SKM-1 (cell line): Measurements from ENCODE around the gene SNRNP48.

Experiments
- DNase-seq: peaks from one replicate; lab custom pipeline; 2025; ENCODE audit not compliant: unreplicated experiment; lab: John Stamatoyannopoulos, UW

Gene SNRNP48

GRCh38 chr6:7640607-7641577, 50.9 kb downstream of the SNRNP48 start:
- DNase-seq, result no peak

- DNase-seq, result no peak
Measured at GRCh38 chr6:7642791-7643190, 52.8 kb downstream of the SNRNP48 start.

DNA sequence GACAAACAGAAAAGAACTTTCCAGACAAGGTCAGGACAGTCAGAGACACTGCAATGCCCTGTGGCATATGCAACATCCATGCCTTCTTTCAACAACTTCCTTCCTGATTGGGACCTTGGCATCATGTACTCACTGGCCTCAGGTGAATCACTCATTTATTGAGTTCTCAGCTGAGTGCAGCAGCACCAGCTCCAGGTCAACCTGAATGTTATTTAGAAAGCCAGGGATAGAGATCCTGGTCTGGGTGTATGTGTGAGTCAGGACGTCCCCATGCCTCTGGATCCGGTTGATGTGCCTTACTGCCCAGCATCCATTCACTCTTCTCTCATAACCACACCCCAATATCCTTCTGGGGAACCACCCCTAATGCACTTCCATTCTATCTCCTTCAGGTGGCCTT, 54.4 kb downstream of the SNRNP48 start:
- no peak for DNase-seq

- DNase-seq, result no peak
Measured at GRCh38 chr6:7646394-7646793, 56.4 kb downstream of the SNRNP48 start.

- no peak for DNase-seq
Measured at GRCh38 chr6:7647504-7647903, 57.5 kb downstream of the SNRNP48 start.

GRCh38 chr6:7649037-7649810, 59.2 kb downstream of the SNRNP48 start:
- peak; percentile 56 for DNase-seq

GRCh38 chr6:7650878-7651277, 60.9 kb downstream of the SNRNP48 start:
- no peak for DNase-seq

DNA sequence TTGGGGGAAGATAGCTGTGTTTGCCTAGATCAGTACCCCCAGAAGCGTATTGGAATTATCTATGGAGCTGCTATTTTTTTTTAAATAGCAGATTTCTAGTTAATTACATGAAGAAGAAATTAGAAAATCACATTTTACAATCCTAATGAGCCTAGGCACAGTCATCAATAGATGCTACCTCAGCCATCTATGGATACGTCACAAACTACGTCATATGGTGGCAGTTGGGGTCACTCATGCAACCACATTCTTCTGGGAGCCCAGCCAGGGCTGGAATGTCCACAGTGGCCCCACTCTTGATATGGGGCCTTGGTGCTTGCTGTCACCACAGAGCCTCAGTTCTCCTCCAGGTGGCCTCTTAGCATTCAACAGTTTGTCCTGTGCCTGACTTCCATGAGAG, 63.0 kb downstream of the SNRNP48 start:
- no peak for DNase-seq

DNA sequence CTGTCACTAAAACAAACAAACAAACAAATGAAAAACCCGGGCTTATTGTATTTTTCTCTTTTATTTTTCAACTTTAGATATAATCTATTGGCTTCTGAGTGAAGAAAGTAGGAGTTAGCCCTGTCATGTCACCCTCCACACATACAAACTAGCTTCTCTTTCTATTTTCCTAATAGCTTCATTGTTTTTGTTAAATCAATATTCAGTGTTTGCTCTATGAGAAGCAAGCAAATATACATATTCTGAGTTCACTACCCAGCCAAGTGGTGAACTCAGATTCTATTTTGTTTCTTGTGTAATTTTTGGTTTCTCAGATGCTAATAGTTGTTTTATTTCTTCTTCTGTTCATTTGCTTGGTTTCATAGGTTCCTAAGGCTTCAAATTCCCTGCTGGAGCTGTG, 66.4 kb downstream of the SNRNP48 start:
- DNase-seq, result no peak

DNA sequence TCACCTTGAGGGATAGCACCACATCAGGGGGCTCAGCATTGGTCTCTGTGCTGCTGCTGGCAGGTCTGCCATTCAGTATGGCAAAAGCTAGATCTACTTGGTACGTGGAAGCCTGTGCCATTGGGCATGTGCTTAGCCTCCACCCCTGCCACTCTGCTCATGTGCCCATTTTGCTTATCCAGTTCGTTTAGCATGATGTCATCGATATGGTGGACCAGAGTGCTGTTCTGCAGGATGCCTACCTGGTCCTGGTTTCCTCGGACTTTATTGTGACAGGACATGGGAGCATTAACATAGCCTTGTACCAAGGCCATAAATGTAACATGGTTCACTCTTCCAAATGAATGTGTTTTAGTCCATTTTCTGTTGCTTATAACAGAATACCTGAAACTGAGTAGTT, 68.5 kb downstream of the SNRNP48 start:
- no peak for DNase-seq

- DNase-seq, result no peak
Measured at GRCh38 chr6:7661364-7661763, 71.4 kb downstream of the SNRNP48 start.
